Measurements from ENCODE around the gene LDLRAD4. TPM values are rescaled to one million over a fixed set of nuclear protein-coding genes. Genes with fewer than 3 reads are reported as not detected.

LDLRAD4 gene
- total RNA-seq, 4 donors from 2014 or later: 20.4 to 40.4 (median 35.3) TPM

DNA sequence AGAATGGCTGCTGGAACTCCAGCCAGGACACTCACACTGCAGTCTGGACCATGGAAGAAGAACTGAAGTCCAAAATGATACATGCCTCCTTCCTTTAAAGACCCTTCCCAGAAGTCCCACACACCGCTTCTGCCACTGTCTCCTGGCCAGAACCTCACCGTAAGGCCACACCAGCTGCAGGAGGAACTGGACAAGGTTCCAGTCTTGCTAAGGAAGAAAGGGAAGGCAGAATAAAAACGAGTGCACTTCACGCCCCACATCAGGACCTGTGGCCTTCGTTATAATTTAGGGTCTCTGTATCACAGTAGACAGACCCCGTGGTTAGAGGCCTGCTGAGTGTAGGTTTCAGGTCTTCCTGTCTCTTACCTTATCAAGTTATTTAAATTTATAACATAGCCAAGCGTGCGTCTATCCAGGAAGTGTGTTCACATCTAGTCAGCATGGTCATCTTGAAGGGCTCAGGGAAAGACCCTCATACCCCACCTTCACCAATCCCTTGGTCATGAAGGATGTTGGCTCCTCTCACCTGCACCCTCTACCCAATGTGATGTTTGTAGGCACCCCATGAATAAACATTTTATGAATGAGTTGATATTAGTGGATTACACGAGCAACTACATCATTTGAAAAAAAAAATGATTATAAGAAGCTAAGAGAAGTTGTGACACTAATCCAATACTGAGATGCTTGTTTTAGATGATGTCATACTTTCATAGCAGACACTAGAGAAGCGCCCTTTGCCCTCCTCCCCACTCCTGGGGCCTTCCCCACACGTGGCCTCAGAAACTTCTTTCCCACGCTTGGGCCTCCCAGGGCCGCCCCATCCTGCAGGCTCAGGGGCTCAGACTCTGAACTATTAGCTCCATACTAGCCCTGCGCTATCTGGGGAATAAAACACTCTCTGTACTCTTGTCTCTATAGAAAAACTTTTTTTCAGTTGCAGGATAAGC is 350.2 kb downstream of the LDLRAD4 start:
- no peaks in the 10 kb centered on the region for H3K27me3 ChIP-seq
- DNase-seq (ENCODE audit: extremely low spot score): no peak
- 72% methylated on average over 14 of the region's 14 CpGs for WGBS
- intact Hi-C loops (cut with DNase I): no loop called here
- no peaks in the 10 kb centered on the region for H3K9me3 ChIP-seq
- peaks cover 21 to 36% (median 27%) of the 10 kb centered on the region in 4 donors for H3K4me1 ChIP-seq
- TF ChIP-seq POLR2A (IDR thresholded peaks at IDR 0.05; ENCODE audit: low read depth): no peak
- no peak for TF ChIP-seq POLR2AphosphoS5 (IDR thresholded peaks at IDR 0.05)
- TF ChIP-seq, protein P1, sequence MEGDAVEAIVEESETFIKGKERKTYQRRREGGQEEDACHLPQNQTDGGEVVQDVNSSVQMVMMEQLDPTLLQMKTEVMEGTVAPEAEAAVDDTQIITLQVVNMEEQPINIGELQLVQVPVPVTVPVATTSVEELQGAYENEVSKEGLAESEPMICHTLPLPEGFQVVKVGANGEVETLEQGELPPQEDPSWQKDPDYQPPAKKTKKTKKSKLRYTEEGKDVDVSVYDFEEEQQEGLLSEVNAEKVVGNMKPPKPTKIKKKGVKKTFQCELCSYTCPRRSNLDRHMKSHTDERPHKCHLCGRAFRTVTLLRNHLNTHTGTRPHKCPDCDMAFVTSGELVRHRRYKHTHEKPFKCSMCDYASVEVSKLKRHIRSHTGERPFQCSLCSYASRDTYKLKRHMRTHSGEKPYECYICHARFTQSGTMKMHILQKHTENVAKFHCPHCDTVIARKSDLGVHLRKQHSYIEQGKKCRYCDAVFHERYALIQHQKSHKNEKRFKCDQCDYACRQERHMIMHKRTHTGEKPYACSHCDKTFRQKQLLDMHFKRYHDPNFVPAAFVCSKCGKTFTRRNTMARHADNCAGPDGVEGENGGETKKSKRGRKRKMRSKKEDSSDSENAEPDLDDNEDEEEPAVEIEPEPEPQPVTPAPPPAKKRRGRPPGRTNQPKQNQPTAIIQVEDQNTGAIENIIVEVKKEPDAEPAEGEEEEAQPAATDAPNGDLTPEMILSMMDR (IDR thresholded peaks at IDR 0.05): no peak
- no peak for TF ChIP-seq EP300 (IDR thresholded peaks at IDR 0.05)
- H3K27ac ChIP-seq (replicated peaks in 1 of 4): peak overlapping the region in 2 of 4 donors; percentile 50 to 60
- no peak overlapping the region for H3K4me3 ChIP-seq
- no peaks in the 10 kb centered on the region for H3K36me3 ChIP-seq

DNA sequence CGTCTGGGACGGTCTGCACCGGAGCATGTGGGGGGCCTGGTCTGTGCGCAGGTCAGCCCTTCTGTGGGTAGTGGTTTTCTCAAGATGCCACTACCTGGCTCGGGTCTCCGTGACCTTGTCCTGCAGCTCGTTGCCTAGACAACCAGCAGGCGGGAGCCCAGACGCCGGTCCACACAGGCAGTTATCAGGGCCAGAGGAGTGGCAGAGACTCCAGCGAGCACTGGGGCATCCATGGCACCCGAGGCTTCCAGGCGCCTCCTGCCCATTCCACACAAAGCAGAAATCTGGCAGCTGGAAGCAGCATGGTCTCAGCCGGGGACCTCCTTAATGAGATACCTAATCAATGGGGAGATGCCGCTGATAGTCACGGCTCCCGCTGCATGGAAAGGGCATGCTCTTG is 351.7 kb downstream of the LDLRAD4 start:
- intact Hi-C loops (cut with DNase I): no loop called here
- H3K9me3 ChIP-seq: no peaks in the 10 kb centered on the region
- WGBS: 91% methylated on average over 14 of the region's 17 CpGs
- no peaks in the 10 kb centered on the region for H3K36me3 ChIP-seq
- no peak overlapping the region for H3K4me3 ChIP-seq
- no peak for TF ChIP-seq POLR2A (IDR thresholded peaks at IDR 0.05; ENCODE audit: low read depth)
- no peak for TF ChIP-seq POLR2AphosphoS5 (IDR thresholded peaks at IDR 0.05)
- no peak for TF ChIP-seq EP300 (IDR thresholded peaks at IDR 0.05)
- TF ChIP-seq, protein P1 (IDR thresholded peaks at IDR 0.05): no peak
- no peaks in the 10 kb centered on the region for H3K27me3 ChIP-seq
- no peak for DNase-seq (ENCODE audit: extremely low spot score)
- H3K4me1 ChIP-seq: peaks cover 6 to 21% (median 12%) of the 10 kb centered on the region in 4 donors
- no peak overlapping the region for H3K27ac ChIP-seq (replicated peaks in 1 of 4)

DNA sequence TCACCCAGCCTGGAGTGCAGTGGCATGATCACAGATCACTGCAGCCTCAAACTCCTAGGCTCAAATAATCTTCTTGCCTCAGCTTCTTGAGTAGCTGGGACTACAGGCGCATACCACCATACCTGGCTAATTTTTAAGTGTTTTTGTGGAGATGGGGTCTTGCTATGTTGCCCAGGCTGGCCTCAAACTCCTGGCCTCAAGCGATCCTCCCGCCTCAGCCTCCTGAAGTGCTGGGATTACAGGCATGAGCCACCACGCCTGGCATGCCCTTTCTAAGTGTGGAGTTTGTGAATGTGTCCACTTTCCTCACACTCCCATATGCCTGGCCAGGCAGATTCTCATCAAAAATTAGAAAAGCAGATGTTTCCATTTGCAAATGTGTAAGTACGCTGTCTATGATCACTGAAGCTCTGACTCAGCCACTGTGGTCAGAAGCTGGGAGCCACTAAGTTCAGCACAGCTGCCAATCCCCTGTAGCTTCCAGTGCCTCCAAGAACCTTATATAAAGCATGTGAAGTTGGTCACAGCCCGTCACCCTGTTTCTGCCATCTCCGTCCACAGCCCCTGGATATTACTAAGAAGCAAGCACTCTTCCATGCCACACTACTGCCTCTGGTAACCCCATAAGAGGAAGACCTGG is 352.4 kb downstream of the LDLRAD4 start:
- 88% methylated on average over 7 of the region's 7 CpGs for WGBS
- intact Hi-C loops (cut with DNase I): no loop called here
- Histone ChIP-seq H3K9me3 (no peaks in the 10 kb centered on the region), H3K4me1 (peaks cover 4 to 14% (median 9%) of the 10 kb centered on the region in 4 donors), H3K4me3 (no peak overlapping the region), H3K27ac (replicated peaks in 1 of 4) (no peak overlapping the region), H3K27me3 (no peaks in the 10 kb centered on the region), H3K36me3 (no peaks in the 10 kb centered on the region)
- TF ChIP-seq POLR2A (IDR thresholded peaks at IDR 0.05; ENCODE audit: low read depth) (no peak), EP300 (IDR thresholded peaks at IDR 0.05) (no peak), POLR2AphosphoS5 (IDR thresholded peaks at IDR 0.05) (no peak)
- TF ChIP-seq, protein P1 (IDR thresholded peaks at IDR 0.05): no peak
- DNase-seq (ENCODE audit: extremely low spot score): no peak

DNA sequence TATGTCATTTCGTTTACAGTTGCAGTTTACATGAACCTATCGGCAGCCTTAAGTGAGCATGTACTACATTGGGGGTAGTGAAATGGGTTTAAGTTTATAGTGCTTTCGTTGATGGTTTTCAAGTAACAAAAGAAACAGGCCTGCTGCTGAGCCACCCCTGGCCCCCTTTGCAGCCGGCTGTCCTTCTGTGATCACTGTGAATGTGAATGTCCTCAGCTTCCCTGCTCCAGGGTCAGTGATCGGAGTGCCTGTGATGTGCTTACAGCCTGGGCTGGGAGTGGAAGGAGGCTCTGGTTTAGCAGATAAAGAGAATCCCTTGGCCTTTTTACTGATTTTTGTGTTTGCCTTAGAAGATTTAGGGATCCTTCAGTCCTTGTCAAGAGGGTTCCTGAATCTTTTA is 353.6 kb downstream of the LDLRAD4 start:
- intact Hi-C loops (cut with DNase I): no loop called here
- Histone ChIP-seq H3K36me3 (no peaks in the 10 kb centered on the region), H3K27ac (replicated peaks in 1 of 4) (no peak overlapping the region), H3K4me1 (peaks cover 3 to 12% (median 11%) of the 10 kb centered on the region in 4 donors), H3K27me3 (no peaks in the 10 kb centered on the region), H3K4me3 (no peak overlapping the region), H3K9me3 (no peaks in the 10 kb centered on the region)
- WGBS: 89% methylated on average over 5 of the region's 5 CpGs
- no peak for DNase-seq (ENCODE audit: extremely low spot score)
- TF ChIP-seq EP300 (IDR thresholded peaks at IDR 0.05): no peak
- TF ChIP-seq POLR2A (IDR thresholded peaks at IDR 0.05; ENCODE audit: low read depth): no peak
- TF ChIP-seq POLR2AphosphoS5 (IDR thresholded peaks at IDR 0.05): no peak
- TF ChIP-seq, protein P1 (IDR thresholded peaks at IDR 0.05): no peak
